CD4-positive, alpha-beta T cell treated with Interleukin-6 for 4 hours (primary cell): Measurements from ENCODE around the gene CA10.

ENCODE experiments used
- DNase-seq: peaks from one replicate; pipeline ENCODE4 v3.0.0-alpha.2; 2020; ENCODE audit warnings: mixed read lengths

Gene CA10

DNA sequence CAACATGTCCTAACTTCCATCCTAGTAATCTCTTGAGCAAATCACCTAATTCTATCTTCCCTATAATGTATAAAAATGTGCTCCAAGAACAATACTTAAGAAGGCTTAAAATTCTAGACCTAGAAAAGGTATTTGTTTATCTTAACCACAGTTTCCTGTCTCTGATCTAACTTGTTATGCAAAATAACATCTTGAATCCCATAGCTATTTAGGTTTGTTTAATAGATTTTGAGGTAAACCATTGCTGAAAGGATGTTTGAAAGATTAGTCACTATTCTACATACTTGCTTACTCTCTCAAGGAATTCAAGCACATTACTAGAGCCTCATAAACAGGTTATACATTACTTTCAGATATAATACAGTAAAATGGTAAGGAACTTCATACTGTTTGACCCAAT, 13.0 kb downstream of the CA10 start:
- no peak for DNase-seq

DNA sequence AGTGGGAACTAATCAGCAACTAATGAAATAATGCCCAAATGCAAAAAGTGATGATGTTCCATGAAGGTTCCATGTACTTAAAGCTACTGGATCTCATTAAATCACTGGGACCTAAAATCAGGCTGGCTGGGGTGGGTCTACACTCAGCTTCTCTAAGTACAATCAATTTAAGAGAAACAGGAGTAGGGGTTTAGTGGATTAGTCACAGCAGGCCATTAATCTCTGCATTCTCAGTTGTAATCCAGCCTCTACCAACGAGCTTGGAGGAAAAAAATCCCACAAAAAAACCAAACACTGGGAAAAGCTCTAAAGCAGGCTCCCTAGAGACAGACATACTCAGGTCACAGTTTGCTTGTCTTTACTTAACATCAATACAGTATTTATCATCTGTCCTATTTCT, 15.0 kb downstream of the CA10 start:
- no peak for DNase-seq

DNA sequence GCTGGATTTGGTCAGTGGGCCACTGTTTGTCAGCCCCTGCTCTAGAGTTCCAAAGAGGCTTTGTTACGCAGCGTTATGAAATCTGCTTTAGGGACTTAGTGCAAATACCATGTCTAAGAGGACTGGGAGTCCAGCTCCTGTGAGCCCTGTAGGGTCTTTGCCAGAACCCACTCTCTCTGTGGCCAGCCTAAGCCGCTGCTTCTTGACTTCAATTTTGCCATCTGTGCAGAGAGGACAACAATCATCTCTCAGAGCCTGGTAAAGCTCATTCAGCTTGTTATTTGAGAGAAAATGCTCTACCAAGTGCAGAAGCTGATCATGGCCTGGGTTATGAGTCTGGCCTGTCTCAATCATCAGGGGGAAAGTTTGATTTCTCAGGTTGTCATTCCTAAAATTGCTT, 17.9 kb downstream of the CA10 start:
- DNase-seq, result no peak

DNA sequence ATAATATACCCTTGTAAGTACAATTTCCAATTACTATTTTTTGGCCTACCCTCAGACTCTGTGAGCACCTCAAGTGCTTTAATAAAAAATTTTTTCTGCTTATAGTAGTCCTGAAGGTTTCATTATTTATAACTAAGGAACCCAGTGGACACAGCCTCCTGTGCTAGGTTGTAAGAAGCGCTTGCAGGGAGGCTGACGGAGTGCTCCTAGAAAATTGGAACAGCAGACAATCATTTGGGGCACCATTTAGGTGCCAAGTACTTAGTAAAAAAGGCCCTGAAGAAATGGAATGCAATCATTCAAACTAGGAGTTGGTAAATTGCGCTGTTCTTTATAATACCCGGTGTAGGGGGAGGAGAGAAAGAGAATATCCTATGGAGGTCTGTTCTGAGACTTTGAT, 19.8 kb downstream of the CA10 start:
- DNase-seq, result no peak

DNA sequence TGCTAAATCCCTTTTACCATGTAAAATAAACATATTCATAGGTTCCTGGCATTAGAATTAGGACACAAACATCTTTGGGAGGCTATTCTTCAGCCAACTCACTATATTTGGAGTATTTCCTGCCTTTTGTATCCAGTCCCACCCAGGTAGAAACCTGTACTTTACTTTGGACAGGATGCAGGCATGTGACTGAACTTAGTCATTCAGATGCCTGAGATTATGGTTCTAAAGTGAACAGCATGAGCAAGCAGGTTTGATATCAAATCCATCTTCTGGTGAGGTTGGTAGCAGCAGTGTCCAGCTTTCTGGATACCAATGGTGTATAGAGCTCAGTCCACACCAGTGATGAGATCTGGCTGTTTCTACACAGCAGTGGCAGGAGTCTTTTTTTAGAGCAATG, 20.2 kb downstream of the CA10 start:
- no peak for DNase-seq

DNA sequence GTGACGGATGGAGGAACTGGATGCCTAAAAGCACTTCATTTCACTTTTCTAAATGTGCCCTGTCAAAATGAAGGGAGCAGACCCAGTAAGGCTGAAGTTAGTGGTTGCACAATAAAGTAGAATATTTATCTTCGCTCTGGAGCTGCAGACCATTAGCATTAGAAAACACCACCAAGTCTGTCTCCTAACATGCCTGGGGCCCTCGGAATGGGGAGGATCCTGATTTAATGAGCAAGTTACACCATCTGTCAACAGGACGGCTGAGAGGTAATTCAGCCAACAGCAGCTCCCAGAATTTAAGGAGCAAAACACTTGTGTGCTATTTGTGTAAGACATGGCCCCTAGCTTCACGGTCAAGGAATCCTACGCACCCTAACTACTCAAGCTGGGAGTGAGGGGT, 22.3 kb downstream of the CA10 start:
- DNase-seq, result no peak

DNA sequence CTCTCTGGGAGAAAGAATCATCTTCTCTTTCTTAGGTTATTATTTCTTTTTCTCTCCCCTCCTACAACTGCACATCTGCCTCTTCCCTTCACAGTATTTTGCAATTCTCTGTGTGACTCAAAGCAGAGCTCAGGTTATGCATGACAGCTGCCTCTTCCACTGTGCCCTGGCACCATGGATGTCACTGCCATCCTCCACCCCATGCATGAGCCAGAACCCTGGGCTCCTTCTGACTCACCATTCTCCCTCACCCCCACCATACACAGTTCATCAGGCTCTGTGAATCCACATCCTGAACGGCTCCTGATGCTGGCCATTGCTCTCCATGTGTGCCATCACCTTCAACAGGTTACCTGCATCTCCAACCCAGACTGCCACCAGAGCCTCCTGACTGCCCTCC, 23.9 kb downstream of the CA10 start:
- no peak for DNase-seq

DNA sequence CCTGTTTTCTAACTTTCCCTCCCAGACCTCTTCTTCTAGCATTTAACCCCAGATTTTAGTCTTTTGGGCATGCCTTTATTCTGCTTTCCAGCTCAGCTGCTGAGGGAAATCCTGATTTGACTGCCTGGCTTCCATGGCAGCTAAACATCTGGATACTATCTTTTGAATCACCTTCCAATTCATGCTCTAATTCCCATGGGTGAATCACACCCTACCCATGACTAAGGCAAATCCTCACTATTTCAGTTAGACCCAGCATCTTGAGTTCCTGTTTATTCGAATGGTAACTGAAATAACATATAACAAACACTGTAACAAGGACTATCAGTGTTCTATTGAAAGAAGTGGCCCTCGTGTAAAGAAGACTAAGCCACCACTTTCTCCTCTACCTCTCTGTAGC, 29.8 kb downstream of the CA10 start:
- DNase-seq, result no peak

DNA sequence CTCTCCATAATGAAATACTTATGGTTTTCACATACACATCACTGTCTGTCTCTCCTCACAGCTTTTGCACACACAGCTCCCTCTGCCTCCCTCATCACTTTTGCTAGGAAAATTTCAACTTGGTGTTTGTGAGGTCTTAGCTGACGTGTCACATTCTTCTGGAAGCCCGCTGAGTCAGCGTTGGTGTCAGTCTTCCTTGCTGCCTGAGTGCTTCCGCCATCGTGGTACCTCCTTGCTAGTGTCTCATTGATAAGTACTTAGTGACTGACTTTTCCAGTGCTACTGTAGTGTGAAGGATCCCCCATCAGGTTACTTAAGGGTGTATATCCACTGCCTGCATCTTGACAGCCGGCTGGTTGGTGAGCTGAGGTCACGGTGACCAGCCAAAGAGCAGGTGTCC, 33.5 kb downstream of the CA10 start:
- DNase-seq, result no peak

DNA sequence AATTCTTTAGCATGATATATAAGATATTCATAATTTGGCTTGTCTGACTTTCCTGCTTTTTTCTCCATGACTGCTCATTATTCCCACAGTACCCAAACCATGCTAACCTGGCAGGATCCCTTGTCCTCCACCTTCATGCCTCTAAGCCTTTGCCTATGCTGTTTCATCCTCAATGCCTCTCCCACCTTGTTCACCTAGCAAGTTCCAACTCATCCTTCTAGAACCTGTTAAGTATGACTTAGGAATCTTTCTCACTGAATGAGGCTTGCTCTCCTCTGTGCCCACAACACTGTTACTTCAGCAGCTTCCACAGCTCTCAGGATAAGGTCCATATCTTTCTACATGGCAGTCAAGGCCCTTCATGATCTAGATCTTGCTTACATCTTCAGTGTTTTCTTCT, 34.0 kb downstream of the CA10 start:
- DNase-seq, result no peak

DNA sequence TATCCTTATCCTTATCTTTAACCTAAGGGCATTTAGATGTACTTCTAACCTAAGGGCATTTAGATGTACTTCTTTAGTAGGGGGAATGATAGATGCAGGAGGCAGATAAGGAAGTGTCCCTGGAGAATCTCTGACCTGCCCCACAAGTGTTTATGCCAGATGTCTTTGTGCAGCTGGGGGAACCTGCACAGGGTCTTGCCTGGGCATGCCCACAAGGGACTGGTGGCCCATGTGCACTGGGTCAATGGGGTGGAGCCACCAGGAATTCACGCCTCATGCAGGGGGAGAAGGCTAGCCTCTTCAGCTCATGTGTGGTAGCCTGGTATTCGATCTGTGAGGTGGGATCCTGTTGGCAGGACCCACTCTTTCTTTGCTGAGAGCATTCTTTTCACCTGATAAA, 38.0 kb downstream of the CA10 start:
- no peak for DNase-seq

DNA sequence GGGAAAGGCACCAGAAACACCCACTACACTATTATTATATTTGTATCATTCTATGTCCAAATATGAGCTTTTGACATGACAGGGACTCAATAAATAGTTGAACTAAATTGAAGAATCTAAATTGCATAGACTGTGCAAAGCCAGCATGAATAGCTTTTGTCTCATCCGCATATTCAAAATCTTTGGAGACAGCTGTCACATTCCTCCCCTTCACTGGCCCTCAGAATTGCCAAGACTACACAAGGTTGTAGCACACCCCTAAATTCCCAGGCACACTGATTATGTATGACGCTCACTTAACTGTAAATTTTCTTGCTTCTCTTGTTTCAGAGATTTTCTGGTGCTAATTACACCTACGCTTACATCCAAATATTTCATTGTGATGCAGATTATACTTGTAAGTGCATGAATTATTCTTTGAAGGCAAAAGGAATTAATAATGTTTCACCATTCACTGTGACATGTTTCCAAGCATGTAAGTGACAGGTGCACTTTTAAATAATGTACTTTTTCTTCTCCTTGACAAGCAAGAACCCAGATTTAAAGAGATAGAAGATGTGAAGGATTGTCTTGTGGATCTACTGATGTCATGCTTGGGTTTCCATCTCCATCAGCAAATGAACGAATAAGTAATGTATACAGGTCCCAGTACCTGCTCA, 47.5 kb downstream of the CA10 start:
- DNase-seq, result no peak

DNA sequence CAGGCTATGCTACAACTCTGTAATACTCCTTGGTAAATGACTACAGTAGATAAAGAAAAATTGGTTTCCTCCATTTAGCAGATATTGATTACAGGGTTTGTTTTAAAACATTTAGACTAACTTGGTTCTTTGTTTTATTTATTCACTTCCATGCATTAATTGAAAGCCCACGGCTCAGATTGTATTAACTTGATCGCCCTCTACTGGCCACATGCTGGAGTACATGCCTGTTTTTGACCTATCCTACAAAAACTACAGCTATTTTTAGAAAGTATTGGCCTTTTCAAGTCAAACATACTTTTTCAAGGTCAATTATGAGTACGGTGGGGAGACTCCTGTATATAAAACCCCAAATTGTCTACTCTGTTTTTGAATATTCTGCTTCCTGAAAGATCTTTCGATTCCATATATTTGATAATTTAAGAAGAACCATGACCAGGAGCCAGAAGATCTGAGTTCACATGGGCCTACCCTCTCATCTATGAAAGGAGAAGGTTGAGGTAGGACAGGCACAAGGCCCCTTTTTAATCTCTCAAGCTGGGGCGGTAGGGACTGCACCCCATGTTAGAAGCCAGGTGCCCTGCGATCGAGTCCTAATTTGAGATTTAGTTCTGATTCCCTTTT, 51.8 kb downstream of the CA10 start:
- DNase-seq, result peak; percentile 35

DNA sequence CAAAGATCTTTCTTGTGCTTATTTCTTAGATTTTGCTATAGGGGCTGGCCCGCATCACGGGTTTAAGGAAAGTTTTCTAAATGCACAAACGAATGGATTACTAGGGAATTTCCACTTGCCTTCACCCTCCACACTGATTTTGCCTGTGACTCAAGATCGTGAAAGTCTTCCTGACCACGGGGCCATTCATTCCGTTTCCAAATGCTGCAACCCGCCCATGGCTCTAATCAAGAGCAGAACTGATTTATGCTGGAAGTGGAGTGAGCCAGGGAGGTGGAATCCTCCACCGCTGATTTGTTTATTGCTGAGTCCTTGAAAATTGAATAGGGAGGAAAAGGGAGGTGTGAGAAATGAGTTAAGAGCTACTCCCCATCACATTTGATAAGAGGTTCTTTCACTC, 52.4 kb downstream of the CA10 start:
- no peak for DNase-seq

DNA sequence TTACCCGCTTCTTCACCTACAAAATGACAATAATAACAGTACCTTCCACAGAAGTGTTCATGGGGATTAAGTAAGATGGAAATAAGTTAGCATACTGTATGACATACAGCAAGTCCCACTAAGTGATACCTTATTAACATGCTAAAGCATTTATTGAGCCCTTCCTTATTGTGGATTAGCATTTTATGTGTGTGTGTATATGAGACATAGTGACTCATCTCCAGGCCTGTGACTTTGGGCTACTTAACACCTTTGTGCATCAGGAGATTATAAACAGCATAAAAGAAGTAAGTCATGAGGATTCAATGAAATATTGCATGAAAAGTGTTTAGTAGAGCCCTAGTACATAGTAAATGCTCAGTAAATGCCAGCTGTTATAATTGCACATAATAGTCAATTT, 52.9 kb downstream of the CA10 start:
- no peak for DNase-seq

DNA sequence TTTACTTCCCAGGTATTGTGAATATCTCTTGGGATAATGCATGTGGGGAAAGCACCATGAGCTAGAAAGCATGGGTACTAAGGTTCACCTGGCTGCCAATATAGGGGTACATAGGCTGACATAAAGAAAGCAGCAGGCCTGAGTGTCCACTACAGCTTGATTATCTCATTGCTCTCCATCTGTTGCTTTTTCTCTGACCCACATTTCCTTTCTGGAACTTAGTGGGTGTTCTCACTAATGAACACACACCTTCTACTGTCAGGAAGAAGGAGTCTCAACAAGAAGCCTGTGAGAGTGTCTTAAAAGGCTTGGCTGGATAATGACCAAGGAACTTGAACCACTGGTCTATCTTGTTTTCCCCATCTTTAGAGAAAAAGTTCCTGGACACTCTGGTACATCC, 62.5 kb downstream of the CA10 start:
- DNase-seq, result no peak

DNA sequence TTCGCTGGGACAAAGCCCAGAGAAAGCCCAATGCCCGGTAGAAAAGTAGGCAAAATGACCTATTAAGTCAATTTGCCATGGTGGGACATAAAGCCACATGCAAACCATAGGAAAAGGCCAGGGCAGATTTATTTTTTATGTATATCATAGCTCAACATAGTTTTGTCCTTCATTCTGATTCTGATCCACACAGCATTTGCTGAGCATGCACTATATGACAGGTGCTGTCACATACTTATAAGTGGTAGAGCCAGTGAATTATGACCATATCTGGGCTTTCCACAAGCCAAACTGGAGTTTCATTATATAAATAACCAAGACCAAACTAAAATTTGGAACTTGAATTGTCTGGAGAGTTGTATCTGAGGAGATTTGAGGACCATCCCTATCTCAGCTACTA, 74.3 kb downstream of the CA10 start:
- no peak for DNase-seq

DNA sequence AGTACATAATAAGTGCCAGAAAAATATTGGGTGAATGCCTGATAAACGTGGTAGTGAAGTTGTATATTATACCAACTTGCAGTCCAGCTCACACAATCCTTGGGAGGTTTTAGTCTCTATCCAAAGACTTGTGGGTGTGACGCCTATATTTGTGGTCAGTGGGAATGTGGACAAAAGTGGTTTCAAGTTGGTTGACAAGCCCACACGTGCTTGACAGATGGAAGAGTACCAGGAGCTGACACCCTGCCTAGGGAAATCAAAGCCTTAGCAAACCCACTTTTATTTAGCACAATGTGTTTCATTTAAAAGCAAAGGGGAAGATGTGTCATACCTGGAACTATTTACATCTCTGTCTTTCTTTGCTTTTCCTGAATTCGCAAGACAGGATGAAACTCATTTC, 79.0 kb downstream of the CA10 start:
- DNase-seq, result no peak

DNA sequence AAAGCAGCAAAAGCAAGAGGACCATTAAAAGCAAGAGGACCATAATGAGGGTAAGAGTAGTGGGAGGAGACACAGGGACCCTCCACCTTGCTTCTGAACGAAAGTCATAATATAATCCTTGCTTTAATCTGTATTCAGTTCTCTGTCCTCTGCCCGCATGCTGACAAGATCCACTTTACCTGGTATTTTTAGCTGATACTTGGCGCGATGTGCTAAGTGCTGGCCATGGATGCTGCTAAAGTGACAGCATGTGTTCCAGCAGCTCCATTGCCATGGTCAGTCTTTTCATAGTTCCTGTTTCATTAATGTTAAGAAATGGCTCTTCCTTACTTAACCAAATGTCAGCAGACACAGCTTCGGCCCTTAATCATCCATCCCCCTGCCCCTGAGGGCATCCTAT, 86.8 kb downstream of the CA10 start:
- DNase-seq, result no peak

DNA sequence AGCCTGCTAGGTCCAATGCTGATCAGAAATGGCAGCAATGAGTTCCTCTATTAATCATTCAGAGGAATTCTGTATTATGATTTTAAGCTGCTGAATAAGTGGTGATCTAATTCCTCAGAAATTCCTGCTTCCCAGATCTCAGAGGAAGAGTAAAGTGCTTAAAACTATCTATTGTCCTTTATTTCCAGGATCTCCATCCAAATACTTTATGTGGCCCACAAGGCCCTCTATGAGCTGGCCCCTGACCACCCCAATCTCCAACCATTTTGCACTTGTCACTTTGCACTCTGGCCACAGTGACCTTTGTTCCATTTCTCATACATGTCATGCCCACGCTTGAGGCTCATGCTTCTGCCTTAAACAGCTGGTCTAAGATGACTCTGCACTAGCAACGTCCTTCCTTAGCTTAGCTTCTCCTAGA, 93.7 kb downstream of the CA10 start:
- DNase-seq, result no peak

DNA sequence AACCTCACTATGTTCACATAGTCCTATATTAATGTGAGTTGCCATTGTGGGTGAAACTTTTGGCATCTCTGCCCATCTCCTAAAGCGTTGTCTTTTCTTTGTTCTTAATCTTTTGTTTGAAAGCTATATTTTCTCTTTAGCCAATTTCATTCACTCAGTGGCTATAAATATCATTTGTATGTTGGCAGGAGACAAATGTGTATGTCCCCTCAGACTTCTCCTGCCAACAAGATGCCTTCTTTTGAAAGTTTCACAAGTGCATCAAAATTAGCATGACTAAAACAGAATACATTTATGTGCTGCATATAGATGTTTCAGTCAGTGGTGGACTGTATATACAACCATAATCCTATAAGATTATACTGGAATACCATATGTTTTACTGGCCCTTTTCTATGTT, 109.0 kb downstream of the CA10 start:
- DNase-seq, result no peak

DNA sequence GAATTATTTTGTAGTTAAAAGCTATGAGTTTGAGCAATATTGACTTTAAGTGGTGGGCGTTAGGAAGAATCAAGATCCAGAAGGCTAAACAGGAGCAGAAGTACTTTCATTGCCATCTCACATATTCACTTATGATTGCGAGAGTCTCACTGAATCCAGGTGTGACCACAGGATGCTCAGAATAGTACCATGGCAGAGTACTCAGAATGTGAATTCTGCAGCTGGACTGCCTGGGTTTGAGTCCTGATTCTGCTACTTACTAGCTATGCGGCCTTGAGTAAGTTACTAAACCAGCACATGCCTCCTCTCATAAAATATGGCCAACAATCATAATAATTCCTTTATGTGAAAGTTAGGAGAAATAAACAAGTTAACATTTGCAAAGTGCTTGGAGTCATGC, 109.5 kb downstream of the CA10 start:
- DNase-seq, result no peak

DNA sequence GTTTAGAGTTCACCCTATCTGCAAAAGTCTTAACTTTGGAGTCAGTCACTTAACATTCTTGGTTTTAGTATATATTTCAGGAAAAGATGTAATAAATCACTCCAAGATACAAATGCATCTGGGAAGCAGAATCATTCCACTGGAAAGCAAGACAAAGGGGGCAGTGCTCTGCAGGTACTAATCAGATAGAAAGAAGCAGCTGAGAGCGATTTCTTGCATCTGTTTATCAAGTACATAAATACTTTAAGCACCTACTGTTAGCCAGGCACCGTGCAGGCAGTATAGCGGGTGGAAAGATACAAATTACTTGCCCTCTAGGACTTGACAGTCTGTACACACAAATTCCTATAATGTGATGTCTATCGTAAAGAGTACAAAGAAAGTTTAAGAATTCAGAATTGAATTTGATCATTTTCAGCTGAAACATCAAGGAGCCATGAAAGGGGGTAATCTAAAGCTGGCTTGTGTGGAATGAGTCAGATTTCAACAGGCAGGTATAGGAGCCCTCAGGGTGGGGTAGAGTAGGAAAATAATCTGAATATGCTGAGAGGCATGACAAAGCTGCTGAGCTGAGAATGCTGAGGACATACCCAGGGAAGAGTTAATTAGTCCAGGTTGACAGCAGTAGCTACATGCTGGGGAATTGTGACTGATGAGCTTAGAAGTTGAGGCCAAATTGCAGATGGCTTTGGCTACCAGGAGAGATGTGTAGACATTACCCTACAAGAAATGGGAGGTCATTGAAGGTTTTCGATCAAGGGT, 110.2 kb downstream of the CA10 start:
- DNase-seq, result no peak

DNA sequence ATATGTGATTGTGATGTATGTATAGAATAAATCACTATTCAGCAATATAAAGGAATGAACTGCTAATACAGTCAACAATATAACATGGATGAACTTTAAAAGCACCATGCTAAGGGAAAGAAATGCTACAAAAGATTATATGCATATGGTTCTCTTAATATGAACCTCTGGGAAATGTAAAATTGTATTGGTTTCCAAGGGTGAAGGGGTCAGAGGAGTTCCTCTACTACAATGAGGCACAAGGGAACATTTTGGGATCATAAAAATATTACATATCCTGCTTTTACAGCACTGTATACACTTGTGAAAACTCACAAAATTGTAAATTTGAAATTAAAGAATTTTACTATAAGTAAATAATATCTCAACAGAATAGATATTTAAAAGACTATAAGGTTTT, 111.4 kb downstream of the CA10 start:
- DNase-seq, result no peak
